ENCODE measurements around the gene WSCD1. TPM values are rescaled to one million over a fixed set of nuclear protein-coding genes. Genes with fewer than 3 reads are reported as not detected.

The WSCD1 gene
- total and polyA plus RNA-seq, 2 of the 4 experiments (the other 2 are of a cell fraction): 0.07 TPM; not detected in 1

DNA sequence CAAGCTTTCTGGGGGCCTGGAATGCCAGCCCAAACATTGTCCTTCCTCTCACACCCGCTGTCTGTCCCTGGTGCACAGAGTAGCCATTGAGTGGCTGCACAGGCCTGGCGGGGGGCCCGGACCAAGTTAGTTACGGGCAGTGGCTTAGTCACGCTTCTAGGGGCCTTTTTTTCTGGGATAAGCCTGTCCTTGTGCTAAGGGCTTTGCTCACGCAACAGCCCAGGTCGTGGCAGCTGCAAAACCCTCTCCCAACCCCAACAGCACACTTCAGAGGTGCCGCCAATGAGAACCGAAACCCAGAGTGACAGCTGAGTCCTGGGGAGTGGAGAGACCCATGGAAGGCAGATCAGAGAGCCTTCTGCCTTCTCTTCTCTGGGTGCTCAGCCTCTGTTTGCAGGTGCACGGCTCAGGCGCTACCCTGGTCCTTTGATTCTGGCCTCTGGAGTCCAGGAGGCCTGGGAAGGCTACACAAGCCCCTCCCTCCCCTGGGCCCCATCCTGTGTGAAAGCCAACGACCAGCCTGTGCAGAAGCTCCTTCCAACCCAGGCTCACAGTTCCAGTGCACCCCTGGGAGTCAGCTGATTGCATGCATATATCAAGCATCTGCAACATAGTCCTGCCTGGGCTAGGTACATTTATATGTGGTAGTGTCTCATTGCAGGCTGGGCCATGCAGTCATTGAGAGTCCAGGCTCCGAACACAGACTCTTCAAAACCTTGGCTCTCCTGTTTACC lies 9.1 kb downstream of the WSCD1 start:
- WGBS, 2 experiments (ENCODE audit: extremely low coverage in 2 of 2, insufficient read length in 1 of 2): no CpG with 5 or more reads among the region's 13 CpGs
- no peak overlapping the region for H3K14ac ChIP-seq (replicated peaks; ENCODE audit: low read depth, low read length)
- H3K4me2 ChIP-seq (ENCODE audit: low read depth, low read length): no peak overlapping the region
- no peak overlapping the region for H3K9ac ChIP-seq (ENCODE audit: low read depth, low read length)
- no peaks in the 10 kb centered on the region for H4K20me1 ChIP-seq (ENCODE audit: insufficient read depth, low read length)
- H4K5ac ChIP-seq (ENCODE audit: low read depth, low read length): no peak overlapping the region
- no peaks in the 10 kb centered on the region for H3K79me1 ChIP-seq (ENCODE audit: low read depth in 1 of 2, low read length in 2 of 2)
- BruUV-seq (replicated peaks): no TSS peak
- POLR2A ChIA-PET (ENCODE audit: unreplicated experiment): interaction anchor here (0.5 kb wide), 1 partner anchor 142 kb away, joined by 3 read pairs; no protein-coding TSS in a partner anchor
- no peak overlapping the region for H2BK5ac ChIP-seq (ENCODE audit: low read depth, low read length, poor library complexity, severe bottlenecking)
- no peaks in the 10 kb centered on the region for H3K27me3 ChIP-seq (ENCODE audit: control insufficient read depth, insufficient read depth, low read length)
- TF ChIP-seq MXI1 (IDR thresholded peaks at IDR 0.05; ENCODE audit: borderline replicate concordance, low read depth, low read length) (no peak), CHD1 (IDR thresholded peaks at IDR 0.05; ENCODE audit: low read depth, low read length) (no peak), RAD21 (IDR thresholded peaks at IDR 0.05; ENCODE audit: low read length) (no peak), NFE2L2 (IDR thresholded peaks at IDR 0.05; ENCODE audit: low read depth, low read length) (no peak), MAFK (IDR thresholded peaks at IDR 0.05; ENCODE audit: low read depth, low read length) (no peak)
- TF ChIP-seq, protein P1, sequence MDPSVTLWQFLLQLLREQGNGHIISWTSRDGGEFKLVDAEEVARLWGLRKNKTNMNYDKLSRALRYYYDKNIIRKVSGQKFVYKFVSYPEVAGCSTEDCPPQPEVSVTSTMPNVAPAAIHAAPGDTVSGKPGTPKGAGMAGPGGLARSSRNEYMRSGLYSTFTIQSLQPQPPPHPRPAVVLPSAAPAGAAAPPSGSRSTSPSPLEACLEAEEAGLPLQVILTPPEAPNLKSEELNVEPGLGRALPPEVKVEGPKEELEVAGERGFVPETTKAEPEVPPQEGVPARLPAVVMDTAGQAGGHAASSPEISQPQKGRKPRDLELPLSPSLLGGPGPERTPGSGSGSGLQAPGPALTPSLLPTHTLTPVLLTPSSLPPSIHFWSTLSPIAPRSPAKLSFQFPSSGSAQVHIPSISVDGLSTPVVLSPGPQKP (IDR thresholded peaks at IDR 0.05; ENCODE audit: borderline replicate concordance, low read depth, low read length): no peak
- no peak for ATAC-seq (ENCODE audit: low read depth)
- no peak overlapping the region for H4K8ac ChIP-seq (ENCODE audit: low read depth in 2 of 2, low read length in 2 of 2)
- dilution Hi-C loops (cut with HindIII; ENCODE audit: low sequenced_read_pairs, unreplicated experiment): no loop called here
- intact Hi-C loops (cut with micrococcal nuclease): loop anchor here (10.0 kb wide), 1 partner anchor 55 kb away; no protein-coding TSS in a partner anchor
- H2AK9ac ChIP-seq (replicated peaks; ENCODE audit: low read depth, low read length, poor library complexity): no peak overlapping the region
- H3K27ac ChIP-seq (ENCODE audit: insufficient read depth, low read length): no peak overlapping the region
- no peak overlapping the region for H3K4ac ChIP-seq (ENCODE audit: low read depth, low read length)
- H2AK5ac ChIP-seq (ENCODE audit: low read depth, low read length): no peak overlapping the region
- no peak overlapping the region for H2BK20ac ChIP-seq (ENCODE audit: low read depth, low read length)
- no peaks in the 10 kb centered on the region for H3K4me1 ChIP-seq (ENCODE audit: control insufficient read depth, insufficient read depth, low read length)
- no peak overlapping the region for H2AFZ ChIP-seq (replicated peaks; ENCODE audit: low read length, poor library complexity)
- no peaks in the 10 kb centered on the region for H3K9me1 ChIP-seq (ENCODE audit: insufficient read depth, low read length)
- no peak overlapping the region for H3K4me3 ChIP-seq (ENCODE audit: insufficient read depth, low read depth, low read length)
- H2BK120ac ChIP-seq (ENCODE audit: low read depth, low read length): no peak overlapping the region
- no peak for DNase-seq
- no peaks in the 10 kb centered on the region for H3K36me3 ChIP-seq (ENCODE audit: control insufficient read depth, insufficient read depth, low read length)
- in situ Hi-C loops (cut with MboI; ENCODE audit: low sequenced_read_pairs): no loop called here
- no peak overlapping the region for H2BK15ac ChIP-seq (ENCODE audit: low read depth, low read length)
- CTCF ChIA-PET: no interaction called here
- H3K56ac ChIP-seq (ENCODE audit: extremely low read depth, insufficient read depth, low read length): no peak overlapping the region
- no peaks in the 10 kb centered on the region; the same call in 1 of the 2 replicates for H3K9me3 ChIP-seq (ENCODE audit: control insufficient read depth, insufficient read depth, low read length)
- H4K91ac ChIP-seq (ENCODE audit: insufficient read depth, low read depth, low read length): no peak overlapping the region
- no peak overlapping the region for H3K18ac ChIP-seq (ENCODE audit: low read depth, low read length)
- no peak overlapping the region for H3K23ac ChIP-seq (ENCODE audit: low read depth, low read length)

All from IMR-90 (cell line).